OCI-LY1 (cell line): ENCODE data around the gene KCNJ12.

Source experiments
- CTCF ChIP-seq: fragments of 200-600 bp; sonication (generic), shearing (Covaris generic); IDR thresholded peaks from 2 replicates; pipeline ENCODE4 v1.5.1; 2017; ENCODE audit warnings: mild to moderate bottlenecking, antibody characterized with exemption, low read length, moderate library complexity, mixed read lengths
- EZH2 ChIP-seq: fragments of 200-600 bp; sonication (generic), shearing (Covaris generic); IDR thresholded peaks from 2 replicates; pipeline ENCODE4 v1.8.0; 2017; ENCODE audit warnings: borderline replicate concordance, mixed run types, mild to moderate bottlenecking, antibody characterized with exemption, low read length, moderate library complexity, mixed read lengths

GRCh38 chr17:21379080-21379711 lies 3.0 kb downstream of the KCNJ12 start:
- TF ChIP-seq CTCF (no peak), EZH2 (no peak)
